ENCODE results near the gene P4HTM.

Gene P4HTM, protein sequence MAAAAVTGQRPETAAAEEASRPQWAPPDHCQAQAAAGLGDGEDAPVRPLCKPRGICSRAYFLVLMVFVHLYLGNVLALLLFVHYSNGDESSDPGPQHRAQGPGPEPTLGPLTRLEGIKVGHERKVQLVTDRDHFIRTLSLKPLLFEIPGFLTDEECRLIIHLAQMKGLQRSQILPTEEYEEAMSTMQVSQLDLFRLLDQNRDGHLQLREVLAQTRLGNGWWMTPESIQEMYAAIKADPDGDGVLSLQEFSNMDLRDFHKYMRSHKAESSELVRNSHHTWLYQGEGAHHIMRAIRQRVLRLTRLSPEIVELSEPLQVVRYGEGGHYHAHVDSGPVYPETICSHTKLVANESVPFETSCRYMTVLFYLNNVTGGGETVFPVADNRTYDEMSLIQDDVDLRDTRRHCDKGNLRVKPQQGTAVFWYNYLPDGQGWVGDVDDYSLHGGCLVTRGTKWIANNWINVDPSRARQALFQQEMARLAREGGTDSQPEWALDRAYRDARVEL

GRCh38 chr3:48989796-48990635, at the start of gene P4HTM:
Gene P4HTM (plus strand): TSS chr3:48990241. CDS start chr3:48990257, 16 bp downstream.
- DNase-seq = peak; percentile 78 to 80

DNA sequence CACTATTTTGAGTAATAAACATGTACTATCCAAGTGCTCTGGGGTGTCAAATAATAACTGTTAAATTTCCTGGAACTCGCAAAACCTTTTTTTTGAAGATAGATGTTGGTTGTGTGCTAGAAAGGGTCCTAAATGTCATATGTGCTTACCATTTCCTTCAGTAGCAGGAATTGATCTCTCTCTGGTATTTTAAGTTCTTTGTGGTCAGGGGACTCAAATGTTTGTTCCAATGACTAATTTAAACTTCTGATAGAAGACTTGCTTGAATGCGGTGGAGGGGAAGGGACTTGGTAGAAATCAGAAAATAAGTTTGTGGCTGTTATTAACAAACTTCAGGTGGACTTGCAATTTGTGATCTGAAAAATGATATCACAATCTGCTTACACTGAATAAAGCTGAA, 44.6 kb upstream of the P4HTM start:
- no peak for DNase-seq

DNA sequence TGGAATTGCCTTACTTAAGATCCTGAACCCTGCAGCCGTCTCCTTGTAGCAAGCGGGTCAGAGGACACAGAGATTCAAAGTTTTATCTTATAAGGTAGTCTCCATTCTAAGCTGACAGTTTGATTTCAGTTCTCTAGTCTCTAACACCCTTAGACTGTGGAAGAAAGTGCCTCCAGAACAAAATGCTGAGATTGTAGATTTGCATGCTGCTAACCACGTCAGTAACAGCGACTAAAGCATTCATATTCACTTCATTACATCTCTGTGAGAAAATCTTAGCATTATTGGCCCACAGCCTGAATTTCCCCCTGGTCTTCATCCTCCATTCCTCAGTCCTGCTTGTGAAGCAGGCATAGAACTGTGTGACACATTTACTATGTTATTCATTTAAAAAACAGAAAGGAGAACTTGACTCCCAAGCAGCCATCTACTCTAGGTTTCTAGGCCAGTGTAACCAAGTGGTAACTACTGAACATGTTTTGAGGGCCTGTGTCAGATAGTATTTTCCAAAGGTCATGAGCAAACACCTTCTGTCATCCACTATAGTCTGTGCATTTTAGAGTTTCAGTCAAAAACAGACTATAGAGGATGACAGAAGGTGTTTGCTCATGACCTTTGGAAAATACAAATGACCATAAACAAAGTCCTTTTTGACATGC, 44.0 kb upstream of the P4HTM start:
- no peak for DNase-seq

DNA sequence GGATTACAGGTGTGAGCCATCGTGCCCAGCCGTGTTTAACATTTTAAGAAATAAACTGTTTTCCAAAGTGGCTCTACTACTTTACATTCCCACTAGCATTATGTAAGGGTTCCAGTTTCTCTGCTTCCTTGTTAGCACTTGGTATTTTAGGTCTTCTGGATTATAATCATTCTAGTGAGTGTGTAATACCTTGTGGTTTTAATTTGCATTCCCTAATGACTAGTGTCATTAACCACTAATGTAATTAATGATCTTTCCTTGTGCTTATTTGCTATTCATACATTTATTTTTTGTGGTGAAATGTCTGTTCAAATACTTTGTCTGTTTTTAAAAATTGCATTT, 40.7 kb upstream of the P4HTM start:
- no peak for DNase-seq

- DNase-seq = no peak
Measured at GRCh38 chr3:48950051-48950450, 40.0 kb upstream of the P4HTM start.

DNA sequence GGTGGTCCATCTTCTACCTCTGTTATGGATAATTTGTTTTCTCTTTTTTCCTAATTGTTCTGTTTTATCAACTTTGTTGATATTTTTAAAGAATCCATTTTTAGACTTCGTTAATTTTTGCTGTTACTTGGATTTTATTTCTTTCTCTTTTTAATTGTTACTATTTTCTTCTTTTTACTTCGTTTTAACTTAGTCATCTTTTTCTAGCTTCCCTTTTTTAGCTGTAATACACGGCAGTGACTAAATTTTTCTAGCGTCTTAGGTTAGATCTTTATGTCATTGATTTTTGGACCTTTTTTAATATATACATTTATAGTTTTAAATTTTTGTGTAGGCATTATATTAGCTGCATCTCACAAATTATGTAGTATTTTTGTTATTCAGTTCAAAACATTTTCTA, 38.3 kb upstream of the P4HTM start:
- DNase-seq = no peak

- no peak for DNase-seq
Measured at GRCh38 chr3:48952510-48953118, 37.4 kb upstream of the P4HTM start.

DNA sequence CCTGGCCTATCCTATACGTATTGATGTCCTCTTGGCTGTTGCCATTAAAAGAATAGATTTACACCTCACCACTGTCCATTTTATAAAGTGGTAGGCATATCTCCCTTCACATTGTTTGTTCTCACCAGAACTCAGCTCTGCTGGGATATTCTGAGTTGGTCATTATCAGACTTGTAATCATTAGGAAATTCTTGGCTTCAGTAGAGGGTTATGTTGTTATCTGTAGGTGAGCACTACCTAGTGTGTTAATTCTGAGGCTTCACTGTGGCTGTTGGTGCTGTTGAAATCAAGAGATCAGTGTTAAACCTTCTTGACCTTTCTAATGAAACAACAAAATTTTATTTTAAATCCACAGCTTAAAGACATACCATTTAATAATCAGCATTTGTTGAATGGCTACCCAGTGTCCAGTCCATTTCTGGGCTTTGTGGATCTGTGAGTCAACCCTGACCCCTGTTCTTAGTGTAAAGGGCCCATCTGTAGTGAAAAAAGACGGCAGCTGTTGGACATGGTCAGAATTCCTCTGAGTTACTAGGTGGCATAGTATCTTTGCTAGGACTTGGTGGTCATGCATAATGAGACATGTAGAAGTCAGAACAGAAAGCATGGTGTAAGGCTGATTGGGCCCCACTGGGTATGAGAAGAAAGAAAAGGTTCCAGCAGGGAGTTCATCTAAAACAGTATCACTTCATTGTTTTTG, 32.9 kb upstream of the P4HTM start:
- DNase-seq = no peak

DNA sequence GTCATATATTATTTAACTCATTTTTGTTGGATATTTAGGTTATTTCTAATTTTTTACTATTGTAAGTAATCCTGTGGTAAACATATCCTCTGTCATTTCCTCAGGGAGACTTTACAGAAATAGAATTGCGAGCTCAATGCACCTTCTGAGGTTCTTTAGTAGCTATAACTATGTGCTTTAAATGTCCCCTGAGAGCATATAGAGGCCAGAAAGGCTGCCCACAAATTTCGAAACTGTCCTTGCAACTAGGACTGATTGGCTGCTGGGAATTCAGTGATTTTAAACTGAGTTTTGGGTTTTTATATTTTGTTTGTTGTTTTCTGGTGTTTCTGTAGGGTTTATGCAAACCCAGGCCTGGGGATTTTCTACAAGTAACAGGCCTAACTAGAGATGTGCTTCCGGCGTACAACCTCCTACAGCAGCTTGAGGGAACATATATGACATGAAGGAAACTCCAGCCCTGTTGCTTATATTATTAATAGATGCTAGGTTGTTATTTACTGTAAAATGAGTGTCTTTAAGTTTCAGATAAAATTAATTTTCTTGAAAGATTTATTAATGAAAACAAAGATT, 29.1 kb upstream of the P4HTM start:
- DNase-seq = peak in 1 of 2 experiments; percentile 19

- no peak for DNase-seq
Measured at GRCh38 chr3:48962340-48962739, 27.7 kb upstream of the P4HTM start.

GRCh38 chr3:48962939-48963338, 27.1 kb upstream of the P4HTM start:
- no peak for DNase-seq

DNA sequence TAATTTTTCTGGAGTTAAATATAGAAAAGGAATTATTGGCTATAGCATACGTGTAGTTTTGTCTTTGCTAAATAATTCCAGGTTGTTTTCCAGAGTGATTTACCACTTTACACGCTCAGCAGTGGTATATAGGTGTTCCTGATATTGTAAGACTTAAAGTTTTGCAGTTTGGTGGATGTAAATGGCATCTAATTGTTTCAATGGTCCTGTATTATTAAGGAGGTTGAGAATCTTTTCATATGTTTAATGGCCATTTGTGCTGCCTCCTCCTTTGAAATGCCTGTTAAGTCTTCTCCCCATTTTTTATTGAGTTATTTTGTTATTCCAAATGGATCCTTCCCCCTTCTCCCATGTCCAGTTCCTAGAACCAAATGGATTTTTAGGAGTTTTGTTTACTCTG, 26.4 kb upstream of the P4HTM start:
- DNase-seq = no peak

- DNase-seq = no peak
Measured at GRCh38 chr3:48966367-48966766, 23.7 kb upstream of the P4HTM start.

DNA sequence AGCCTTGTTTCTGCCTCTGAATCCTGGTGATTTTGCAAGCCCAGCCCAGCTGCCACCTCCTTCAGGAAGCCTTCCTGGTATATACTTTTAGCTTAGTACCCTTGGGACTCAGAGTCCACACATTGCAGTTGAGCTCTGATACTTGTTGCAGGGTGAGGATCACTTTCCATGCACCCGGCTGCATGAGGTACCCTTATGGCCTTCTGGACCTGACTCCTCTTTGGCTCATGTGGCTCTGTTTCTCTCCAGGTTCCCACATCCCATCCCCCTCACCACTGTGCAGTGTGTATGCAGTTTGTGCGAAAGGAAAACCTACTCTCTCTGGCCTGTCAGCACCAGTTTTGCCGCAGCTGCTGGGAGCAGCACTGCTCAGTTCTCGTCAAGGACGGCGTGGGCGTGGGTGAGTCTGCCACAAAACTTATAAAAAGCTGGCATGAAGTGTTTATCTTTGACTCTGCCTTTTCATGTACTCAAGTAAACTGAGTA, 23.1 kb upstream of the P4HTM start:
- DNase-seq = no peak

GRCh38 chr3:48970586-48970985, 19.5 kb upstream of the P4HTM start:
- DNase-seq = no peak

- DNase-seq = no peak
Measured at GRCh38 chr3:48974076-48974864, 15.8 kb upstream of the P4HTM start.

DNA sequence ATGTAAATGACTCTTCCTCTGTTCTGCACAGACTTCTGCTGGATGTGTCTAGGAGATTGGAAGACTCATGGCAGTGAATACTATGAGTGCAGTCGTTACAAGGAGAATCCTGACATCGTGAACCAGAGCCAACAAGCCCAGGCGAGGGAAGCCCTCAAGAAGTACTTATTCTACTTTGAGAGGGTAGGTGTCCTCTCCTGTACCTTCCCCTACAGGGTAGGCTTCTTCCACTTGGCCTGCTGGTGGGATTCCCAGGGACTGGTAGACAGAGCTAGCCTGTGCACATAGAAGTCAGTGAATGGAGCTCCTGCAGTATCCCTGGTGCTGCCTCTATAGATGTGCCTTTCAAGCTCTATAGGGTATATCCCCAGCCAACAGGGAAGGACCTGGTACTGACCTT, 10.6 kb upstream of the P4HTM start:
- no peak for DNase-seq

GRCh38 chr3:48980295-48980694, 9.7 kb upstream of the P4HTM start:
- no peak for DNase-seq

DNA sequence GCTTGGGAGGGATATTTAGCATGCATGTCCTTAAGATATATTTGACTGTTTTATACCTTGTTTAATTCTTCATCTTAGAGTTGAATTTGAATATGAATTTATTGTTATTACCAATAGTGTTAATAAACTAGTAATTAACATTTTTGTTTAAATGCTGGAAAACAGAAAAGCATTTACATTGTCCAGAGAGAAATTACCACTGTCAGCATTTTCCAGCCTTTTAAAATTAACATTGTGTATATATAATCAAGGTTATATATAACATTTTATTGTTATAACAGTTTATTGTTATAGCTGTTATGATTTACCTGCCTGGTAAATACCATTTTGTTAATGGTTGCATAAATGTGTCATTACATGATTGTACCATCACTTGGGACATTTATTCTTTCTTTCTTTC, 8.0 kb upstream of the P4HTM start:
- no peak for DNase-seq

DNA sequence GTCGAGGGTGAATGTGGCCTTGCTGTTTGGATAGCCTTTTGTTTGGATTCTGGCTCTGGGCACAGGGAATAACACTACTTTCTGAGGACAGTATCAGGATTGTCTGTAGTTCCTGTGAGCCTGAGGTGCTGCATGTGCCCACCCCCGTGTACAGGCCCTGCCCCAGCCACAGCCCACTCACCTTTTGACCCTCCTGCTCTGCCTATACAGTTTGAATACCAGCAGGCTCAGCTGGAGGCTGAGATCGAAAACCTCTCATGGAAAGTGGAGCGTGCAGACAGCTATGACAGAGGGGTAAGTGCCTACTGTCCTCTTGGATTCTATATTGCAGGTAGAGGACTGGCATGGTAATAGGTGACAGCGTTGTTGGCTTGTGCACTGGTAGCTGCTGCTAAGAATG, 7.4 kb upstream of the P4HTM start:
- no peak for DNase-seq

DNA sequence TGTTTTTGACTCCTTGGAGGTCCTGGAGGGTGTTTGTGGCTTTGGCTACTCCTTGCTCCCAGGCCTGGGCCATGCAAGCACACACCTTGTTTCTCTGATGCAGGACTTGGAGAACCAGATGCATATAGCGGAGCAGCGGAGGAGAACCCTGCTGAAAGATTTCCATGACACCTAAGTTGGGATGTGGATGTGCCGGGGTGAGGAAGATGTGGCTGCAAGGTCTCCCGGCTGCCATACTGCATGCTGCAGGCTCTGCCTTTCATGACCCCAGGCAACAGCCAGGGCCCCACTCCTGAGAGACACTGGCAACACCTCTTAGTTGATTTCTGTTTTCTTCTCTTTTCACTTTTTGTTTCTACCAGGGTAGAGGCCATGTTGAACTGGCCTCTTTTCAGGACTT, 6.9 kb upstream of the P4HTM start:
- no peak for DNase-seq

Measured in AML-193 (cell line).